ENCODE measurements around the gene SLC39A2. TPM values are rescaled to one million over a fixed set of nuclear protein-coding genes. Genes with fewer than 3 reads are reported as not detected.
A peak's percentile ranks its signal among the peaks of the same experiment; 100 is the strongest.

Gene SLC39A2
- total and polyA plus RNA-seq, 2 experiments from 2014 or later: not detected

GRCh38 chr14:20969336-20969735 is 29.8 kb upstream of the SLC39A2 start:
- ATAC-seq: no peak
- Histone ChIP-seq H2AFZ (no peak overlapping the region; the same call in 1 of the 2 replicates), H3K9me2 (ENCODE audit: insufficient read depth) (0 out of 2 replicates have a peak, but pooled peaks cover 6% of the 10 kb centered on the region), H3K4me1 (ENCODE audit: insufficient read depth) (peaks cover 7% of the 10 kb centered on the region), H3K36me3 (ENCODE audit: insufficient read depth) (no peaks in the 10 kb centered on the region), H4K20me1 (replicated peaks; ENCODE audit: insufficient read depth) (no peaks in the 10 kb centered on the region), H3K4me2 (no peak overlapping the region), H3K27ac (ENCODE audit: low read depth) (no peak overlapping the region), H3F3A (replicated peaks; ENCODE audit: low read depth) (no peaks in the 10 kb centered on the region), H3K4me3 (no peak overlapping the region), H3K27me3 (ENCODE audit: insufficient read depth) (0 out of 2 replicates have a peak, but pooled peaks cover 4% of the 10 kb centered on the region), H3K79me2 (replicated peaks; ENCODE audit: insufficient read depth) (no peaks in the 10 kb centered on the region)
- H3K4me3 Mint-ChIP-seq: no peak overlapping the region
- no peak overlapping the region for H3K27ac Mint-ChIP-seq
- no peaks in the 10 kb centered on the region for H3K9me3 Mint-ChIP-seq
- TF ChIP-seq STAT1 (IDR thresholded peaks at IDR 0.05; ENCODE audit: unreplicated experiment): no peak
- no peak for TF ChIP-seq NANOG (IDR thresholded peaks at IDR 0.05; ENCODE audit: borderline replicate concordance)
- no peaks in the 10 kb centered on the region for H3K36me3 Mint-ChIP-seq (ENCODE audit: low read depth)
- DNase-seq (ENCODE audit: low spot score): no peak
- H3K27me3 Mint-ChIP-seq (ENCODE audit: insufficient read depth, low read depth, poor library complexity): peaks cover 6% of the 10 kb centered on the region
- peaks cover 9% of the 10 kb centered on the region for H3K4me1 Mint-ChIP-seq

DNA sequence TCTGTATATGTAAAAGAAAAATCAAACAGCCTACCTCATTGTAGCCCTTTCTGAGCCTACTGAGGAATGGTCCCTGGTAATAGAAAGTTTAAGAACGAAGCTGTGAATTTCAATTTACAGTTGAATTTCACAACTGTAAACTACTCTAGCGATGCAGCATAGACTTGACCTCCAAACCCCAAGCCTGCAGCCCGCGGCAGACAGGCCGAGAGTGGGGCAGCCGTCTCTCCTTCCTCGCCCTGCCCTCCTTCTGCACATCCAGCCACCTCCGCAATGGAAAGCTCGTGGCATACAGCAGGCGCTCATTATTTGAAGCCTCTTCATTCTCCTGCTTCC is 28.5 kb upstream of the SLC39A2 start:
- DNase-seq (ENCODE audit: low spot score): no peak
- Mint-ChIP-seq H3K4me1 (peaks cover 9% of the 10 kb centered on the region), H3K27ac (peak overlapping the region; percentile 99; the same call in 1 of the 2 replicates), H3K4me3 (peak overlapping the region; percentile 96), H3K9me3 (no peaks in the 10 kb centered on the region), H3K36me3 (ENCODE audit: low read depth) (no peaks in the 10 kb centered on the region), H3K27me3 (ENCODE audit: insufficient read depth, low read depth, poor library complexity) (peaks cover 6% of the 10 kb centered on the region)
- H3F3A ChIP-seq (replicated peaks; ENCODE audit: low read depth): no peaks in the 10 kb centered on the region
- H3K27ac ChIP-seq (ENCODE audit: low read depth): no peak overlapping the region
- 0 out of 2 replicates have a peak, but pooled peaks cover 6% of the 10 kb centered on the region for H3K9me2 ChIP-seq (ENCODE audit: insufficient read depth)
- ATAC-seq: peak; percentile 16
- H4K20me1 ChIP-seq (replicated peaks; ENCODE audit: insufficient read depth): no peaks in the 10 kb centered on the region
- peaks cover 7% of the 10 kb centered on the region for H3K4me1 ChIP-seq (ENCODE audit: insufficient read depth)
- peak overlapping the region; percentile 82 for H3K4me2 ChIP-seq
- no peaks in the 10 kb centered on the region for H3K36me3 ChIP-seq (ENCODE audit: insufficient read depth)
- peak overlapping the region; percentile 96 for H2AFZ ChIP-seq
- no peaks in the 10 kb centered on the region for H3K79me2 ChIP-seq (replicated peaks; ENCODE audit: insufficient read depth)
- TF ChIP-seq CREB1 (CRISPR knock-in tag; IDR thresholded peaks at IDR 0.05; ENCODE audit: low read depth) (no peak), STAT1 (IDR thresholded peaks at IDR 0.05; ENCODE audit: unreplicated experiment) (no peak), POLR2AphosphoS5 (IDR thresholded peaks at IDR 0.05; ENCODE audit: low read depth) (no peak), EZH2 (IDR thresholded peaks at IDR 0.05; ENCODE audit: low read depth, unreplicated experiment) (no peak), ZNF331 (CRISPR knock-in tag; IDR thresholded peaks at IDR 0.05; ENCODE audit: low read depth) (no peak)
- TF ChIP-seq, protein P1, sequence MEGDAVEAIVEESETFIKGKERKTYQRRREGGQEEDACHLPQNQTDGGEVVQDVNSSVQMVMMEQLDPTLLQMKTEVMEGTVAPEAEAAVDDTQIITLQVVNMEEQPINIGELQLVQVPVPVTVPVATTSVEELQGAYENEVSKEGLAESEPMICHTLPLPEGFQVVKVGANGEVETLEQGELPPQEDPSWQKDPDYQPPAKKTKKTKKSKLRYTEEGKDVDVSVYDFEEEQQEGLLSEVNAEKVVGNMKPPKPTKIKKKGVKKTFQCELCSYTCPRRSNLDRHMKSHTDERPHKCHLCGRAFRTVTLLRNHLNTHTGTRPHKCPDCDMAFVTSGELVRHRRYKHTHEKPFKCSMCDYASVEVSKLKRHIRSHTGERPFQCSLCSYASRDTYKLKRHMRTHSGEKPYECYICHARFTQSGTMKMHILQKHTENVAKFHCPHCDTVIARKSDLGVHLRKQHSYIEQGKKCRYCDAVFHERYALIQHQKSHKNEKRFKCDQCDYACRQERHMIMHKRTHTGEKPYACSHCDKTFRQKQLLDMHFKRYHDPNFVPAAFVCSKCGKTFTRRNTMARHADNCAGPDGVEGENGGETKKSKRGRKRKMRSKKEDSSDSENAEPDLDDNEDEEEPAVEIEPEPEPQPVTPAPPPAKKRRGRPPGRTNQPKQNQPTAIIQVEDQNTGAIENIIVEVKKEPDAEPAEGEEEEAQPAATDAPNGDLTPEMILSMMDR (conservative IDR thresholded peaks at IDR 0.05; ENCODE audit: low read depth in 2 of 2): no peak
- TF ChIP-seq, protein P2, sequence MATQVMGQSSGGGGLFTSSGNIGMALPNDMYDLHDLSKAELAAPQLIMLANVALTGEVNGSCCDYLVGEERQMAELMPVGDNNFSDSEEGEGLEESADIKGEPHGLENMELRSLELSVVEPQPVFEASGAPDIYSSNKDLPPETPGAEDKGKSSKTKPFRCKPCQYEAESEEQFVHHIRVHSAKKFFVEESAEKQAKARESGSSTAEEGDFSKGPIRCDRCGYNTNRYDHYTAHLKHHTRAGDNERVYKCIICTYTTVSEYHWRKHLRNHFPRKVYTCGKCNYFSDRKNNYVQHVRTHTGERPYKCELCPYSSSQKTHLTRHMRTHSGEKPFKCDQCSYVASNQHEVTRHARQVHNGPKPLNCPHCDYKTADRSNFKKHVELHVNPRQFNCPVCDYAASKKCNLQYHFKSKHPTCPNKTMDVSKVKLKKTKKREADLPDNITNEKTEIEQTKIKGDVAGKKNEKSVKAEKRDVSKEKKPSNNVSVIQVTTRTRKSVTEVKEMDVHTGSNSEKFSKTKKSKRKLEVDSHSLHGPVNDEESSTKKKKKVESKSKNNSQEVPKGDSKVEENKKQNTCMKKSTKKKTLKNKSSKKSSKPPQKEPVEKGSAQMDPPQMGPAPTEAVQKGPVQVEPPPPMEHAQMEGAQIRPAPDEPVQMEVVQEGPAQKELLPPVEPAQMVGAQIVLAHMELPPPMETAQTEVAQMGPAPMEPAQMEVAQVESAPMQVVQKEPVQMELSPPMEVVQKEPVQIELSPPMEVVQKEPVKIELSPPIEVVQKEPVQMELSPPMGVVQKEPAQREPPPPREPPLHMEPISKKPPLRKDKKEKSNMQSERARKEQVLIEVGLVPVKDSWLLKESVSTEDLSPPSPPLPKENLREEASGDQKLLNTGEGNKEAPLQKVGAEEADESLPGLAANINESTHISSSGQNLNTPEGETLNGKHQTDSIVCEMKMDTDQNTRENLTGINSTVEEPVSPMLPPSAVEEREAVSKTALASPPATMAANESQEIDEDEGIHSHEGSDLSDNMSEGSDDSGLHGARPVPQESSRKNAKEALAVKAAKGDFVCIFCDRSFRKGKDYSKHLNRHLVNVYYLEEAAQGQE (IDR thresholded peaks at IDR 0.05; ENCODE audit: unreplicated experiment): no peak
- 0 out of 2 replicates have a peak, but pooled peaks cover 4% of the 10 kb centered on the region for H3K27me3 ChIP-seq (ENCODE audit: insufficient read depth)
- H3K4me3 ChIP-seq: peak overlapping the region; percentile 74
